SK-N-MC (cell line): ENCODE data around the gene ZCCHC10.

Experiments
- EZH2 ChIP-seq: fragments of 200-600 bp; sonication (generic); IDR thresholded peaks from one replicate; pipeline ENCODE4 v1.6.1; 2017; ENCODE audit warnings: antibody characterized with exemption
- FOXP2 ChIP-seq: optimal IDR thresholded peaks from 2 replicates; pipeline ENCODE3; 2011; ENCODE audit warnings: mild to moderate bottlenecking, moderate library complexity; ENCODE audit not compliant: insufficient read depth; ENCODE audit errors: extremely low read length, control extremely low read depth
- POLR2AphosphoS5 ChIP-seq: IDR thresholded peaks from 2 replicates; pipeline ENCODE4 v1.6.1; 2012; ENCODE audit warnings: mild to moderate bottlenecking, low read depth, low read length, borderline replicate concordance

GRCh38 chr5:133047404-133047803 lies 21.1 kb upstream of the ZCCHC10 start:
- TF ChIP-seq EZH2 (no peak), POLR2AphosphoS5 (no peak), FOXP2 (no peak)
